IMR-90 (cell line): ENCODE measurements around the gene SGSH. TPM values are rescaled to one million over a fixed set of nuclear protein-coding genes. Genes with fewer than 3 reads are reported as not detected.

Experiments
- ATAC-seq: fragments of 200-7000 bp; cut with Tn5 transposase; 2 replicates; pipeline ENCODE4 v1.9.1; 2020; ENCODE audit warnings: low read depth, mild to moderate bottlenecking, moderate library complexity
- BruUV-seq: library from RNA; stranded (reverse); fragments of 400-500 nt; replicated peaks from 2 replicates; lab custom pipeline; 2021; lab: Mats Ljungman, UMichigan
- CTCF ChIA-PET: fragments of 300-600 bp; formaldehyde crosslinking; extraction: SDS; loops from one replicate; lab custom pipeline; 2021; ENCODE audit warnings: antibody characterized with exemption; lab: Yijun Ruan, JAX
- POLR2A ChIA-PET: fragments of 300-600 bp; sonication (Branson Sonifier 250); formaldehyde crosslinking; loops from one replicate; lab custom pipeline; 2022; ENCODE audit warnings: antibody characterized with exemption; ENCODE audit not compliant: unreplicated experiment; lab: Charles Lee
- DNase-seq: peaks from one replicate; pipeline ENCODE4 v3.0.0; 2013
- H2AFZ ChIP-seq: replicated peaks from 2 replicates; pipeline ENCODE3; 2013; ENCODE audit warnings: low read length, mild to moderate bottlenecking; ENCODE audit not compliant: poor library complexity
- H2AK5ac ChIP-seq: 2 replicates; pipeline ENCODE4 v1.6.1; 2013; ENCODE audit warnings: low read depth, low read length, inconsistent platforms
- H2AK9ac ChIP-seq: replicated peaks from 2 replicates; pipeline ENCODE3; 2013; ENCODE audit warnings: mild to moderate bottlenecking, low read depth, low read length, moderate library complexity; ENCODE audit not compliant: poor library complexity
- H2BK120ac ChIP-seq: 2 replicates; pipeline ENCODE4 v1.6.1; 2013; ENCODE audit warnings: low read depth, low read length, inconsistent platforms
- H2BK15ac ChIP-seq: 3 replicates; pipeline ENCODE4 v1.6.1; 2013; ENCODE audit warnings: low read depth, low read length, inconsistent platforms
- H2BK20ac ChIP-seq: 2 replicates; pipeline ENCODE4 v1.6.1; 2013; ENCODE audit warnings: low read depth, mild to moderate bottlenecking, inconsistent platforms, low read length, moderate library complexity
- H2BK5ac ChIP-seq: 2 replicates; pipeline ENCODE4 v1.6.1; 2013; ENCODE audit warnings: mild to moderate bottlenecking, low read depth, low read length, inconsistent platforms; ENCODE audit not compliant: poor library complexity, severe bottlenecking
- H3K14ac ChIP-seq: replicated peaks from 2 replicates; pipeline ENCODE4 v1.6.1; 2013; ENCODE audit warnings: low read depth, low read length, inconsistent platforms
- H3K18ac ChIP-seq: 2 replicates; pipeline ENCODE4 v1.6.1; 2013; ENCODE audit warnings: low read depth, low read length, control low read depth
- H3K23ac ChIP-seq: 2 replicates; pipeline ENCODE4 v1.6.1; 2013; ENCODE audit warnings: low read depth, low read length, inconsistent platforms
- H3K27ac ChIP-seq: 2 replicates; pipeline ENCODE4 v1.5.1; 2013; ENCODE audit warnings: mild to moderate bottlenecking, control low read depth, low read length; ENCODE audit not compliant: insufficient read depth
- H3K27me3 ChIP-seq: 2 replicates; pipeline ENCODE4 v1.6.1; 2013; ENCODE audit warnings: low read length; ENCODE audit not compliant: control insufficient read depth, insufficient read depth
- H3K36me3 ChIP-seq: 2 replicates; pipeline ENCODE4 v1.6.1; 2013; ENCODE audit warnings: low read length, mixed read lengths; ENCODE audit not compliant: control insufficient read depth, insufficient read depth
- H3K4ac ChIP-seq: 2 replicates; pipeline ENCODE4 v1.6.1; 2013; ENCODE audit warnings: low read depth, low read length, inconsistent platforms
- H3K4me1 ChIP-seq: 2 replicates; pipeline ENCODE4 v1.6.1; 2013; ENCODE audit warnings: low read length, mixed read lengths; ENCODE audit not compliant: control insufficient read depth, insufficient read depth
- H3K4me2 ChIP-seq: 2 replicates; pipeline ENCODE4 v1.6.1; 2013; ENCODE audit warnings: low read depth, mild to moderate bottlenecking, control low read depth, low read length, moderate library complexity
- H3K4me3 ChIP-seq: 2 replicates; pipeline ENCODE4 v1.5.1; 2013; ENCODE audit warnings: low read depth, mild to moderate bottlenecking, control low read depth, low read length, moderate library complexity; ENCODE audit not compliant: insufficient read depth
- H3K56ac ChIP-seq: 2 replicates; pipeline ENCODE4 v1.6.1; 2013; ENCODE audit warnings: low read length, inconsistent platforms; ENCODE audit not compliant: insufficient read depth; ENCODE audit errors: extremely low read depth
- H3K79me1 ChIP-seq, 2 experiments: 2 replicates each; pipeline ENCODE4 v1.6.1; 2013; ENCODE audit warnings: low read length in 2 of 2, inconsistent platforms in 1 of 2, low read depth in 1 of 2
- H3K9ac ChIP-seq: 2 replicates; pipeline ENCODE4 v1.6.1; 2013; ENCODE audit warnings: low read depth, low read length, control low read depth
- H3K9me1 ChIP-seq: 2 replicates; pipeline ENCODE4 v1.6.1; 2013; ENCODE audit warnings: low read length, inconsistent platforms; ENCODE audit not compliant: insufficient read depth
- H3K9me3 ChIP-seq: 2 replicates; pipeline ENCODE4 v1.6.1; 2013; ENCODE audit warnings: low read length; ENCODE audit not compliant: control insufficient read depth, insufficient read depth
- H4K20me1 ChIP-seq: 2 replicates; pipeline ENCODE4 v1.6.1; 2013; ENCODE audit warnings: low read length, inconsistent platforms; ENCODE audit not compliant: insufficient read depth
- H4K5ac ChIP-seq: 2 replicates; pipeline ENCODE4 v1.6.1; 2013; ENCODE audit warnings: mild to moderate bottlenecking, low read depth, low read length, control low read depth
- H4K8ac ChIP-seq, 2 experiments: 2 replicates each; pipeline ENCODE4 v1.6.1; 2013; ENCODE audit warnings: low read depth in 2 of 2, low read length in 2 of 2, control low read depth in 1 of 2, inconsistent platforms in 1 of 2
- H4K91ac ChIP-seq: 2 replicates; pipeline ENCODE4 v1.6.1; 2013; ENCODE audit warnings: low read depth, low read length, inconsistent platforms; ENCODE audit not compliant: insufficient read depth
- BHLHE40 ChIP-seq: fragments of 150-350 bp; IDR thresholded peaks from 2 replicates; pipeline ENCODE4 v1.6.1; 2016; ENCODE audit warnings: mild to moderate bottlenecking, low read depth, low read length
- CHD1 ChIP-seq: IDR thresholded peaks from 2 replicates; pipeline ENCODE4 v1.6.1; 2012; ENCODE audit warnings: low read depth, low read length, improper control_type of control experiment
- ELK1 ChIP-seq: fragments of 150-350 bp; IDR thresholded peaks from 2 replicates; pipeline ENCODE4 v1.6.1; 2016; ENCODE audit warnings: low read depth, mild to moderate bottlenecking, low read length, moderate library complexity, borderline replicate concordance
- MAFK ChIP-seq: IDR thresholded peaks from 2 replicates; pipeline ENCODE4 v1.6.1; 2012; ENCODE audit warnings: low read depth, low read length, improper control_type of control experiment
- POLR2A ChIP-seq: IDR thresholded peaks from 2 replicates; pipeline ENCODE4 v1.6.1; 2012; ENCODE audit warnings: mild to moderate bottlenecking, low read depth, low read length
- RAD21 ChIP-seq: IDR thresholded peaks from 2 replicates; pipeline ENCODE4 v1.6.1; 2012; ENCODE audit warnings: low read length, improper control_type of control experiment
- RCOR1 ChIP-seq: IDR thresholded peaks from 2 replicates; pipeline ENCODE4 v1.6.1; 2012; ENCODE audit warnings: mild to moderate bottlenecking, low read length, improper control_type of control experiment; ENCODE audit not compliant: insufficient replicate concordance
- WGBS, 2 experiments: methylation state at CpG; one replicate each; pipeline versions ENCODE4 v1.1.5 to v1.1.7; 2013; ENCODE audit warnings: missing lambda C conversion rate in 2 of 2; ENCODE audit not compliant: insufficient read length in 1 of 2; ENCODE audit errors: extremely low coverage in 2 of 2; 5-methylcytosine and 5-hydroxymethylcytosine counted together
- dilution Hi-C: fragments of 300-500 bp; cut with HindIII; formaldehyde crosslinking; loops from one replicate; pipeline ENCODE4 v1.14.3; 2018; ENCODE audit warnings: low sequenced_read_pairs; ENCODE audit not compliant: unreplicated experiment
- in situ Hi-C: fragments of 300-500 bp; cut with MboI; formaldehyde crosslinking; loops from 3 replicates; pipeline ENCODE4 v1.14.3; 2019; ENCODE audit warnings: low sequenced_read_pairs, inconsistent platforms, mixed read lengths
- intact Hi-C: fragments of 100-400 bp; cut with micrococcal nuclease; formaldehyde crosslinking; loops from 2 replicates; pipeline ENCODE4 v1.10.0; 2022
- polyA plus RNA-seq, 3 experiments: library from polyadenylated mRNA; depleted of rRNA; stranded (reverse); fragments of >200 nt; gene quantifications; 2 replicates each; pipeline ENCODE4 v1.2.3, GENCODE V29; 2012; ENCODE audit warnings: low replicate concordance in 1 of 3
- total RNA-seq: library from RNA; depleted of rRNA; stranded (reverse); fragments of >200 nt; gene quantifications from 2 replicates; pipeline ENCODE4 v1.2.3, GENCODE V29; 2012
- TF ChIP-seq, protein P1 (sequence below): fragments of 150-350 bp; IDR thresholded peaks from 2 replicates; pipeline ENCODE4 v1.6.1; 2017; ENCODE audit warnings: mild to moderate bottlenecking, antibody characterized with exemption, low read length, low read depth
- TF ChIP-seq, protein P2 (sequence below): conservative IDR thresholded peaks from 2 replicates; pipeline ENCODE4 v1.5.1; 2012; ENCODE audit warnings: mild to moderate bottlenecking, low read depth, low read length, improper control_type of control experiment

Gene SGSH
- total and polyA plus RNA-seq, 2 of the 4 experiments (the other 2 are of a cell fraction) = 3.0 to 41.5 TPM

- TF ChIP-seq RCOR1 = no peak
Measured at GRCh38 chr17:80265205-80266068, 45.3 kb upstream of the SGSH start (continued).

GRCh38 chr17:80264205-80265075, 44.3 kb upstream of the SGSH start:
- no peak overlapping the region for H3K14ac ChIP-seq
- peaks cover 26% of the 10 kb centered on the region for H3K36me3 ChIP-seq
- no peak for ATAC-seq
- peaks cover 16 to 53% of the 10 kb centered on the region in 2 experiments; a peak in 2 of 4 replicates for H3K79me1 ChIP-seq
- no peak overlapping the region for H3K4ac ChIP-seq
- H3K27ac ChIP-seq = no peak overlapping the region
- peaks cover 4% of the 10 kb centered on the region; the same call in 1 of the 2 replicates for H4K20me1 ChIP-seq
- CTCF ChIA-PET = no interaction called here
- H4K8ac ChIP-seq = no peak overlapping the region
- POLR2A ChIA-PET = no interaction called here
- no peak overlapping the region for H2BK20ac ChIP-seq
- no peak for DNase-seq
- no peak overlapping the region for H2AK9ac ChIP-seq
- no peak overlapping the region for H2BK15ac ChIP-seq
- 91% methylated on average over 4 of the region's 19 CpGs; no CpG with 5 or more reads in 1 of the 2 experiments for WGBS, 2 experiments
- no peaks in the 10 kb centered on the region for H3K9me3 ChIP-seq
- H3K4me2 ChIP-seq = no peak overlapping the region
- no peak overlapping the region for H4K91ac ChIP-seq
- no peak overlapping the region for H3K56ac ChIP-seq
- no peak overlapping the region for H3K4me3 ChIP-seq
- H3K18ac ChIP-seq = no peak overlapping the region
- peaks cover 20% of the 10 kb centered on the region for H3K4me1 ChIP-seq
- H2BK5ac ChIP-seq = no peak overlapping the region
- H4K5ac ChIP-seq = no peak overlapping the region
- H3K9me1 ChIP-seq = 0 out of 2 replicates have a peak, but pooled peaks cover 3% of the 10 kb centered on the region
- H2AK5ac ChIP-seq = no peak overlapping the region
- intact Hi-C loops = loop anchor here (5.0 kb wide), 2 partner anchors 42 to 257 kb away; partner anchors contain the start of genes SGSH and SLC26A11
- no TSS peak for BruUV-seq
- dilution Hi-C loops = no loop called here
- in situ Hi-C loops = no loop called here
- no peak overlapping the region for H3K23ac ChIP-seq
- no peak overlapping the region for H2BK120ac ChIP-seq
- no peaks in the 10 kb centered on the region for H3K27me3 ChIP-seq
- H2AFZ ChIP-seq = peak overlapping the region; percentile 17
- no peak overlapping the region for H3K9ac ChIP-seq
- no peak for TF ChIP-seq POLR2A
- no peak for TF ChIP-seq RCOR1
- TF ChIP-seq MAFK = no peak
- no peak for TF ChIP-seq BHLHE40
- TF ChIP-seq RAD21 = no peak
- no peak for TF ChIP-seq CHD1
- no peak for TF ChIP-seq ELK1
- TF ChIP-seq, protein P1, sequence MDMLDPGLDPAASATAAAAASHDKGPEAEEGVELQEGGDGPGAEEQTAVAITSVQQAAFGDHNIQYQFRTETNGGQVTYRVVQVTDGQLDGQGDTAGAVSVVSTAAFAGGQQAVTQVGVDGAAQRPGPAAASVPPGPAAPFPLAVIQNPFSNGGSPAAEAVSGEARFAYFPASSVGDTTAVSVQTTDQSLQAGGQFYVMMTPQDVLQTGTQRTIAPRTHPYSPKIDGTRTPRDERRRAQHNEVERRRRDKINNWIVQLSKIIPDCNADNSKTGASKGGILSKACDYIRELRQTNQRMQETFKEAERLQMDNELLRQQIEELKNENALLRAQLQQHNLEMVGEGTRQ = no peak
- TF ChIP-seq, protein P2, sequence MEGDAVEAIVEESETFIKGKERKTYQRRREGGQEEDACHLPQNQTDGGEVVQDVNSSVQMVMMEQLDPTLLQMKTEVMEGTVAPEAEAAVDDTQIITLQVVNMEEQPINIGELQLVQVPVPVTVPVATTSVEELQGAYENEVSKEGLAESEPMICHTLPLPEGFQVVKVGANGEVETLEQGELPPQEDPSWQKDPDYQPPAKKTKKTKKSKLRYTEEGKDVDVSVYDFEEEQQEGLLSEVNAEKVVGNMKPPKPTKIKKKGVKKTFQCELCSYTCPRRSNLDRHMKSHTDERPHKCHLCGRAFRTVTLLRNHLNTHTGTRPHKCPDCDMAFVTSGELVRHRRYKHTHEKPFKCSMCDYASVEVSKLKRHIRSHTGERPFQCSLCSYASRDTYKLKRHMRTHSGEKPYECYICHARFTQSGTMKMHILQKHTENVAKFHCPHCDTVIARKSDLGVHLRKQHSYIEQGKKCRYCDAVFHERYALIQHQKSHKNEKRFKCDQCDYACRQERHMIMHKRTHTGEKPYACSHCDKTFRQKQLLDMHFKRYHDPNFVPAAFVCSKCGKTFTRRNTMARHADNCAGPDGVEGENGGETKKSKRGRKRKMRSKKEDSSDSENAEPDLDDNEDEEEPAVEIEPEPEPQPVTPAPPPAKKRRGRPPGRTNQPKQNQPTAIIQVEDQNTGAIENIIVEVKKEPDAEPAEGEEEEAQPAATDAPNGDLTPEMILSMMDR = no peak
